ENCODE results near the gene AP3D1. TPM values are rescaled to one million over a fixed set of nuclear protein-coding genes. Genes with fewer than 3 reads are reported as not detected.
"Not testable (repeated sequence)": the region's sequence is repeated elsewhere in the genome, so short reads cannot be mapped to it uniquely, and the experiment has no call there.

AP3D1 gene
- total RNA-seq = 64.3 TPM

DNA sequence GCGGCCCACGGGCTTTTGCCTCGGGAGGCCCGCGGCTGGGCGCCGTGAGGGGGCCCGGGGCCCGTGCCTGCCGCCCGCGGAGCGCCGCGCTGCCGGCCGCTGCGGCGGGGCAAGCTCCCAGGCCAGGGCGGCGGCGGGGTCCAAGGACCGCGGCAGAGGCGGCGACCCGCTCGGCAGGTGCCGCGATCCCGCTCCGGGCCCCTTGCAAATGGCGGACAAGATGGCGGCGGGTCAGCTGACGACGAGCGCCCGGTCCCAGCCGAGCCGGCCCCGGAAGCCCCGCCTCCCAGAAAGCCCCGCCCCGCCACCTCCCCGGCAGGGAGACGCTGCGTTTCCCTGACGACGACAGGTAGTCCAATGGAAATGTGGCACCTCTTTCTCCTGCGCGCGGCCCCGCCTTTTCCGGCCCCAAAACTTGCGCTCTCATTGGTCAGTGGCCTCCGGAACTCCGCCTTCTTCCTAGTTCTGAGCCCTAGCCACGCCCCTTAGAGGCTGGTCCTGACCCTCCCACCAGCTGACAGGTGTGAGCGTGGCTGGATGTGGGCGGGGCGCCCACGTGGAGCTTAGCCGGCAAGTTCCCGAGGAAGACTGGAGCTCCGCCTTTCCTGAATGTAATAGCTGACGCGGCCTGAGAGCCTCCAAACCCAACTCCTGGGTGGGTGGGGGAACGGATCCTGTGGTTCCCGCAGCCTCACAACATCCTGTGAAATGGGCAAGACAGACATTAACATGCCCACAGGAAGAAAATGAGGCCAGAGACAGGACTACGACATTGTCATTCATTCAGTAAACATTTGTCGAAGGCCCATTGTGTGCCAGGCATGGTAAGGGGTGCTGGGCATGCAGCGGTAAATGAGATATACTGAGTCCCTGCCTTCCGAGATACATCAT lies at the start of gene AP3D1:
AP3D1 (minus strand) TSS at position 228 of the 891 bp plus-strand sequence. CDS start 232 bp downstream, outside the sequence.
- DNase-seq = peak; percentile 99

GRCh38 chr19:2200624-2201294 lies 49.4 kb upstream of the AP3D1 start:
- not testable (repeated sequence) for DNase-seq

GRCh38 chr19:2199861-2200623 lies 48.7 kb upstream of the AP3D1 start:
- no peak for DNase-seq

DNA sequence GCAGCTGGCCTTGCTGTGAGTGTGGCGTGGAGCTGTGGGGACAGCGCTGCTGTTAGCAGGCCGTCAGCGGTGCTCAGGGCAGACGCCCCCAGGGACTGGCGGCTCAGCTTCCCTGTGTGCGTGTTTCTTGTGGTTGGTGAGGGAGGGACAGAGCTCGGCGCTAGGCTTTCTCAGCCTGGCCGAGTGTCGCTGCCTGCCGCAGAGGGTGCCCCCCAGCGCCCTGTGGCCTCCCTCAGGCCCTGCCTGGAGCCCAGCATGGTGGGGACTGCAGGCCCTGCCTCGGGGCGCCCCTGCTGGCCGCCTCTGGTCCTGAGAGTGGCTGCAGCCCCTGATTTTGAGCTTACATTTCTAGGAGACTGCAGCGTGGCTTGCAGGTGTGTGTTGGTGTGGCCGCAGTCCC lies 47.8 kb upstream of the AP3D1 start:
- DNase-seq = no peak

- DNase-seq = no peak
These were observed 47.0 kb upstream of the AP3D1 start for GRCh38 chr19:2198317-2198716.

DNA sequence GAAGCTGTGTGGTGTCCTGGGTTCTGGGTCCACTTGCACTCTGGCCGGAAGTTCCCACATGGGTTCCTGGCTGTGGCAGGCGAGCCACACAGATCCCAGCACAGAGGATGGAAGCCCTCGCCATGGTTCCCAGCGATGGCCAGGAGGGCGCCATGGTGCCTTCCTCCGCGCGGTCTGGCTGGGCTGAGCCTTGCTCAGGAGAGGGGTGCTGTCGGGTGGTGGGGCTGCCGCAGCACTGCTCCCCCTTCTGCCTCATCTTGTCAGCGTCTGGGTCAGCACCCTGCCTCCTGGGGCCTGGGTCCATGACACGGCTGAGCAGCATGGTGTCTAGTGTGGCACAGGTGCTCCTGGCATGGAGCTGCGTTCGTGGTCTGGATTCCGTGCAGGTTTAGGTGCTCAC lies 45.9 kb upstream of the AP3D1 start:
- DNase-seq = no peak

DNA sequence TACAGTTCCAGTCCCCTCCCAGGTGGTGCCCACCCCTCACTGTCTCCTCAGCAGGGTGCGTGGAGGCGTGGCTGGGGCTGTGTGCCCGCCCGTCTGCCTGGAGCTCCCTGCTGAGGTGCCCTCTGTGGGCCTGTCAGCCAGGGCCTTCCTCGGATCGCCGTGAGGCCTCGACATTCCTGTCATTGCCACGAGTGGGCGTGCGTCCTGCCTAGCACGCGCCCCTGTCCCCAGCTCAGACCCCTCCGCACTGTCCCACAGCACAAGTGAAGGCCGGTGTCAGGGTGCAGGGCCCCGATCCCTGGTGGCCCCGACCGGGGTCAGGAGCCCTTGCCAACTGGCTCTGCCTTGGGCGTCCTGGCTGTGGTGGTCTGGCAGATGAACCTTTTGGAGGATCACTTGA lies 44.5 kb upstream of the AP3D1 start:
- no peak for DNase-seq

GRCh38 chr19:2195361-2195760 lies 44.0 kb upstream of the AP3D1 start:
- no peak for DNase-seq

GRCh38 chr19:2194513-2195078 lies 43.2 kb upstream of the AP3D1 start:
- no peak for DNase-seq

- DNase-seq = no peak
These were observed 42.4 kb upstream of the AP3D1 start for GRCh38 chr19:2193807-2194206.

GRCh38 chr19:2192862-2193261 lies 41.5 kb upstream of the AP3D1 start:
- DNase-seq = no peak

DNA sequence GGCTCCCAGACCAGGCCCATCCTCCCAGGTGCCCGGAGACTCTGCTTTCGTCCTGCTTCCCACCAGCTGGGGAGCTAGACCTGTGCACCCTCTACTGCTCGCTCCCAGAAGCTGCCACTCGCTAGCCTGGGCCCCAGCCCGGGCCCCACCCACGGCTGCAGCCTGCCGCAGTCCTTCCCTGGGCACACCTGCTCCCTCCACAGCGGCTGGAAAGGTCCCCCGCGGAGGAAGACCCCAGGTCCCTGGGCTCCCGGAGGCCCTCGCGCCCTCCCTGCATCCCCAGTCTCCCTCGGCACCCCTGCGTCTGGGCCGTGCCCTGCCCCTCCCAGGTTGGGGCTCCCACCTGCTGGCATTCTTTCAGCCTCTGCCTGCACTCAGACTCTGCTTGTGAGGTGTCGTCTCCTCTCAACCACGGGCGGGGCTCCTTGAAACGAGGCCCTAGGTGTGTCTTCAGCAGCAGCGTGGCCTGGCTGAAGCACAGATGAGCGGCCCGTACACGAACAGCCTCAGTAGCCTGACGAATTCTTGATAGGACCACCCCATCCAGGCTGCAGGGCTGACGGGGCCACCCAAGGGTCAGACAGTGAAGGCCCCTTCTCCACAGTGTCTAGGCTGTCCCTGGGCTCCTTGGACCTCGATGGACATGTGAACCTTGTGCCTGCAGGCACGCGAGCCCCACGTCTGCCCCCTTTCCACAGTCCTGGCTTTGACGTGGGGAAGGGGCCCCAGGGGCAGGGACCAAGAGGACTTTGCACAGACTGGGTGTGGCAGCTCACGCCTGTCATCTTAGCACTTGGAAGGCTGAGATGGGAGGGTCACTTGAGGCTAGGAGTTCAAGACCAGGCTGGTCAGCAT lies 40.3 kb upstream of the AP3D1 start:
- no peak for DNase-seq

DNA sequence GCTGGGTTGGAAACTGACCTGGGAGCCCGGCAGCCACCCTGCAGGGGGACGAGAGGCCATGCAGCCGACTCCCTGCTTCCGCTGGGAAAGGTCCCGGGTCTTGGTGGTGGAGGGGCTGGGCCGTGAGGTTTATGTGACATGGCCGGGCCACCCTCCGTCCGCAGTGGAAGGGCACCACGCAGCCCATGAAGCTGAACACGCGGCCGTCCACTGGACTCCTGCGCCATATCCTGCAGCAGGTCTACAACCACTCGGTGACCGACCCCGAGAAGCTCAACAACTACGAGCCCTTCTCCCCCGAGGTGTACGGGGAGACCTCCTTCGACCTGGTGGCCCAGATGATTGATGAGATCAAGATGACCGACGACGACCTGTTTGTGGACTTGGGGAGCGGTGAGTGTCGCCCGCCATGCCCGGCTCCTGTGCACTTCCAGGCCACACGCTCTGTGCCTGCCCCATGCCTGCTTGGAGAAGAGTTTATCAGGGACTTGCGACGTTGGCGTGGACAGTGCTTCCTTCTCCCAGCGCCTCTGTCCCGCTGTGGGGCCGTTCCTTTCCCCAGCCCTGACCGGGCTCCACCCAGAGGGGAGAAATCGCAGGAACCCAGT lies 39.6 kb upstream of the AP3D1 start:
- DNase-seq = no peak

GRCh38 chr19:2189880-2190279 lies 38.5 kb upstream of the AP3D1 start:
- DNase-seq = no peak

DNA sequence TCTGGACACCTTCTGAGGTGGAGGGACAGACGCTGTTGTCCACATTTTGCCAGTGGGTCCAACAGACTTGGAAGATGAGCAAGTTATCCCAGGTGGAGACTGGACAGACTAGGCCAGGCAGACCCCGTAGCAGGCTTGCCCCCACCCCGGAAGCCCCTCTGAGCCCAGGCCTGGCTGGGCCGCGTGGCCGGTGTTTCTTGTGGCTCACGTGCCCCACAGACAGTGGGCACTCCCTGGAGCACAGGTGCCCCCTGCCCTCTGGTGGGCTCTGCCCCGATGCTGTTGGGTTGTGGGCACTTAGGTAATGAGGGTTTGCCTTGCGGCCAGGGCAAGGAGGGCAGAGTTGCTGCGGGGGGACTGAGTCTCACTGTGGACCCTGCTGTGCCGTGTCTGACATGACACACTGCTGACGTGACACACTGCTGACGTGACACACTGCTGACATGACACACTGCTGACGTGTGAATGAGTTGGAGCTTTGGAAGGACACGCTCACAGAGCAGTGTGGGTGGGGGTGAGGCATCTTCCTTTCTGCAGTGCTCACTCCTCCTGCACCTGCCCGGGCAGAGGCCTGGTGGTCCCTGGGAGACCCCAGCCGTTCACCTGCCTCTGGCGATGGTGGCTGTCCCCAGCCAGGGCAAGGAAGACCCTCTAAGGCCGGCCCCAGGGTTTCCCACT lies 37.5 kb upstream of the AP3D1 start:
- no peak for DNase-seq

DNA sequence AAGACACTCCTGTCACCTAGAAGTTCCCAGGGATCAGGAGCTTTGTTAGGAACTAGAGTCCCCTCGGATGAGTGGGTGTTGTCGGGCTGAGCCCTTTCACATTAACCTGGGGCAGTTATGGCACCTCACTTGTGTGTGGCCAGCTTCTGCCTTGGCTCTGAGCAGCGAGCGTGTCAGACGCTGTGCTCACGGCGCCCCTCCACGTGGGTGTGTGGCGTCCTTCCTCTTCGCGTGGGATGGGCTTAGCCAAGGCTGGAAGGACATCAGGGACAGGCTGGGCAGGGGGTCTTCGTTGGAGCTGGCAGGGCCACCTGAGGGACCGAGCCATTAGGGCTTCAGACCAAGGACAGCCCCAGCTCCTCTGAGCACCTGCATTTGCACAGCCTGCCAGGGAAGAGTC lies 35.8 kb upstream of the AP3D1 start:
- no peak for DNase-seq

DNA sequence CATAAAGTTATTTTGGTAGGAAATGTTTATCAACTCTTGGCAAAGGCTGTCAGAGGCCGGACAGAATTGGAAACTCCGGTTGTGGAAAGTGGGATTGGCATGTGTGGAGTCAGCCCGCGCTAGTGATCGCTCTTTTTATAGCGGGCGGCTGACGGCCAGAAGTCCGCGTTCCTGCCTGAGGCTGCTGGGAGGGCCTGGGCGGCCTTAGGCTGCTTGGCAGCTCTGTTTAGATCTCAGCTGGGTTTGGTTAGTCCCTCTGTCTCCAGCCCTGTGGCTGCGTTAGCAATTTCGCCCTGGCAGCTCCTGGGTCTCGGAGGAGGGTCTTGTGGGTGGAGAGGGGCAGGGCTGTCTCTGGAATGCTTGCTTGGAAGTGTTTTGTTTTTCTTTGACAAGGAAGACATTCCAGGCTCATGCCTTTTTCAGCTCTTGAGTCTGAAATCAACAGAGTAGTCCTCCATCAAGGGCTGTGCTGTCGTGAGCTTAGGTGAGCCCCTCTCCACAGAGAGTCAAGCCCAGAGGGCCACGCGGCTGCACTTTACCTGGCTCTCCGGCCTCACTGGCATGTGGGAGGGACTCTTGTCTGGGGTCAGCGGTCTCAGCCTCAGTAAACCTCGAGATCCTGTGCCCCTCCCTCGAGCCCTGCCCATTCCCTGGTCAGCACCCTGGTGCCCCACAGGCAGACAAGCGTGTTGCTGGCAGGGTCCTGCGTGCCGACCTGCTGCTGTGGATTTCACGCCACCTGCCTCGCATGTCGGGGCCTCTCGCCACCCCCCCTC lies 34.9 kb upstream of the AP3D1 start:
- peak; percentile 65 for DNase-seq

- no peak for DNase-seq
These were observed 34.3 kb upstream of the AP3D1 start for GRCh38 chr19:2185734-2186070.

DNA sequence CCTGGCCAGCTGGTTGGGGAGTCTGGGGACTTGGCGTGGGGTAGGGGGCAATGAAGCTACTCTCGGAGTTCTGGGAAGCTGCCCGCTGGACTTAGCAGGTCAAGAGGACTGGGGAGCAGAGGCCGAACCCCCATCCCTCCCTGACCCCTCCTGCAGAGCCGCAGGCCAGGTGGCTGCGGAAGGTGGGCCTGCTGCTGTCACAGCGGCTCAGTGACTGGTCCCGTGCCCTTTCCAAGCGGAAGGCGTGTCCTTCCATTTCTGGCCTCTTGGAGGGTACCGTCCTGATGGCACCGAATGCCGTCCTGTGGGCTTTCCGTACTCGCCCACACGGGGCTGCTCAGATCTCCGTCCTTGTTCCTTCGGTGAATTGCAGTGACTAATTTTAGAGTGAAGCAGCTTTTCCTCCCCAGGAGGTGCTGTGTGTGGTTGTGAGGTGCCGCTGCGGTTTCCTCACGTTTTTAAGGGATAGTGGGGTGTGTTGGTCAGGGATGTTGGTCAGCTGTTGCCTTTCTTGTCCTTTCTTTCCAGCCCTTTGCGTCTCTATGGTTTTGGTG lies 33.1 kb upstream of the AP3D1 start:
- DNase-seq = no peak

GRCh38 chr19:2181633-2181997 lies 30.2 kb upstream of the AP3D1 start:
- DNase-seq = no peak
